OCI-LY1 (cell line): ENCODE measurements around the gene RXYLT1.

Source experiments
- H2AFZ ChIP-seq: fragments of 200-600 bp; sonication (generic), shearing (Covaris generic); 2 replicates; pipeline ENCODE4 v1.6.0; 2014; ENCODE audit warnings: antibody characterized with exemption, mild to moderate bottlenecking, low read length
- H3F3A ChIP-seq: fragments of 200-600 bp; sonication (generic), shearing (Covaris generic); 2 replicates; pipeline ENCODE4 v1.6.0; 2014; ENCODE audit warnings: mild to moderate bottlenecking, antibody characterized with exemption, low read length, moderate library complexity; ENCODE audit not compliant: insufficient read depth
- H3K27ac ChIP-seq: fragments of 200-600 bp; sonication (generic); 2 replicates; pipeline ENCODE4 v1.5.1; 2014; ENCODE audit warnings: low read length, mixed run types, mild to moderate bottlenecking, low read depth; ENCODE audit not compliant: poor library complexity, severe bottlenecking
- H3K27me3 ChIP-seq: fragments of 200-600 bp; sonication (generic); 2 replicates; pipeline ENCODE4 v1.6.0; 2014; ENCODE audit warnings: antibody characterized with exemption, mild to moderate bottlenecking, low read length, moderate library complexity; ENCODE audit not compliant: insufficient read depth
- H3K36me3 ChIP-seq: fragments of 200-600 bp; sonication (generic); 2 replicates; pipeline ENCODE4 v1.6.1; 2014; ENCODE audit warnings: mild to moderate bottlenecking, antibody characterized with exemption, low read length, moderate library complexity, mixed read lengths; ENCODE audit not compliant: insufficient read depth
- H3K4me1 ChIP-seq: fragments of 200-600 bp; sonication (generic); 2 replicates; pipeline ENCODE4 v1.5.1; 2014; ENCODE audit warnings: mild to moderate bottlenecking, low read length, moderate library complexity; ENCODE audit not compliant: insufficient read depth, severe bottlenecking
- H3K4me2 ChIP-seq: fragments of 200-600 bp; sonication (generic), shearing (Covaris generic); 2 replicates; pipeline ENCODE4 v1.6.1; 2014; ENCODE audit warnings: low read length
- H3K4me3 ChIP-seq: fragments of 200-600 bp; sonication (generic); 2 replicates; pipeline ENCODE4 v1.5.1; 2014; ENCODE audit warnings: low read length, low read depth, mild to moderate bottlenecking, mixed read lengths; ENCODE audit not compliant: poor library complexity, severe bottlenecking
- H3K79me2 ChIP-seq: fragments of 200-600 bp; shearing (Covaris generic); 2 replicates; pipeline ENCODE4 v1.6.1; 2016; ENCODE audit warnings: mixed run types, low read length, mixed read lengths; ENCODE audit not compliant: insufficient read depth
- H3K9ac ChIP-seq: fragments of 200-600 bp; sonication (generic), shearing (Covaris generic); 2 replicates; pipeline ENCODE4 v1.6.1; 2014; ENCODE audit warnings: mild to moderate bottlenecking, low read length, mixed read lengths
- H3K9me2 ChIP-seq: fragments of 200-600 bp; sonication (generic), shearing (Covaris generic); 2 replicates; pipeline ENCODE4 v1.6.1; 2014; ENCODE audit warnings: low read depth, mild to moderate bottlenecking, low read length, mixed read lengths
- H3K9me3 ChIP-seq: fragments of 200-600 bp; shearing (Covaris generic); 2 replicates; pipeline ENCODE4 v1.6.1; 2014; ENCODE audit warnings: low read length, mixed read lengths
- H4K20me1 ChIP-seq: fragments of 200-600 bp; sonication (generic), shearing (Covaris generic); 2 replicates; pipeline ENCODE4 v1.6.0; 2016; ENCODE audit warnings: mild to moderate bottlenecking, low read length; ENCODE audit not compliant: insufficient read depth
- EZH2 ChIP-seq: fragments of 200-600 bp; sonication (generic), shearing (Covaris generic); IDR thresholded peaks from 2 replicates; pipeline ENCODE4 v1.8.0; 2017; ENCODE audit warnings: borderline replicate concordance, mixed run types, mild to moderate bottlenecking, antibody characterized with exemption, low read length, moderate library complexity, mixed read lengths
- TF ChIP-seq, protein P1 (sequence below): fragments of 200-600 bp; sonication (generic), shearing (Covaris generic); IDR thresholded peaks from 2 replicates; pipeline ENCODE4 v1.5.1; 2017; ENCODE audit warnings: mild to moderate bottlenecking, antibody characterized with exemption, low read length, moderate library complexity, mixed read lengths

RXYLT1 gene

DNA sequence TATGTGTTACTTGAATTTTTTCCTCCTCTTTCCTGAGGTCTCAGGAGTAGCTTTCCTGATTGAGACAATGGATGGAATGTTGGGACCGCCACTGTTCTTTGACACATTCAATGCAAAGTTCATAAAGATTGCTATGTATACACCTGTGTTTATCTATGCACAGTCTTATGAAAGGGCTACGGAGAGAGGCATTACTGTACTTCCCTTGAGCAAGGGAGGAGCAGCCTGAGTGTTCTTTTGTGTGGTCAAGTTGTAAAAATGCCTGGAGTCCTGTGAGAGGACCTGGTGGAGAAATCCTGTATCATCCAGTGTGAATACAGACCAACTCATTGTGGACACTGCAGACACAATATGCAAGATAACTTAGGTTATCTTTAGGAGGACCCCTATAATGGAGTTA, 66.0 kb downstream of the RXYLT1 start:
- Histone ChIP-seq H3K36me3 (no peaks in the 10 kb centered on the region), H3K4me3 (no peak overlapping the region), H3K9me3 (no peaks in the 10 kb centered on the region), H3K4me2 (no peak overlapping the region), H4K20me1 (no peaks in the 10 kb centered on the region), H3K79me2 (no peaks in the 10 kb centered on the region), H3K27me3 (no peaks in the 10 kb centered on the region), H3K9me2 (no peaks in the 10 kb centered on the region), H3K27ac (no peak overlapping the region), H2AFZ (no peak overlapping the region), H3F3A (no peaks in the 10 kb centered on the region), H3K9ac (no peak overlapping the region), H3K4me1 (peaks cover 13% of the 10 kb centered on the region)
- no peak for TF ChIP-seq EZH2

DNA sequence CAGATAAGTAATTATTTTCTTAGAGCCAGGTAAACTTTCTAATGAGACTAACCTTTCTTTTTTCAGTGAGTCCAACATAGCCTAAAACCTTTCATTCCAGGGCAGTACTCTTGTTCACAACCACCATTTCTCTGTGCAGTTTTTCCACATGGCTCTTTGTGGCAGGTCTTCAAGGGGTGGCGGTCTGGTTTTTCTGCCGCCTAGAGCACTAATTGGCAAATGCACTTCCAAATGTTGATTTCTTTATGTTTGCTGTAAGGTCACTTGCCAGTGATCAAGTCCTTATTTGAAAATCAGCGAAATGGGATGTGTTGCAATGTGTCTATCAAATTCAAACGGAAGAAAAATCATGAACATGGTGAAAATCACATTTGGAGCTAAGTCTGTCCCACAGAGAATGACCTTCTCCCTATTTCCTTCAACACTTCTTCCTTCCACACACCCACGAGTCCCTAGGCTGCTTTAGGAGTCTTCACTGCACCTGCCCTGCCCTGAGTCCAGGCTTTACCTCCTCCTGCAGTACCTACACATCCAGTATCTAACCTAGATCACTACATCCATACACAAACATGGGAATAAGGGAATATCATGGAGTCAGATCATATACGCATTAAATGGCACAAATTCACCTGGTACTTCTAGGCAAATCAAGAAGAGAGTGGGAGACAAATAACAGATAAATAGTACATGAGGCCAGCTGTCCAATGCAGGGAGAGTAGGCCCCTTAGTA, 66.7 kb downstream of the RXYLT1 start:
- Histone ChIP-seq H3K27me3 (no peaks in the 10 kb centered on the region), H3K4me1 (peaks cover 13% of the 10 kb centered on the region), H2AFZ (no peak overlapping the region), H3K9me3 (no peaks in the 10 kb centered on the region), H3K4me2 (no peak overlapping the region), H4K20me1 (no peaks in the 10 kb centered on the region), H3F3A (no peaks in the 10 kb centered on the region), H3K9me2 (no peaks in the 10 kb centered on the region), H3K4me3 (no peak overlapping the region), H3K36me3 (no peaks in the 10 kb centered on the region), H3K27ac (no peak overlapping the region), H3K79me2 (no peaks in the 10 kb centered on the region), H3K9ac (no peak overlapping the region)
- TF ChIP-seq EZH2: no peak
- TF ChIP-seq, protein P1, sequence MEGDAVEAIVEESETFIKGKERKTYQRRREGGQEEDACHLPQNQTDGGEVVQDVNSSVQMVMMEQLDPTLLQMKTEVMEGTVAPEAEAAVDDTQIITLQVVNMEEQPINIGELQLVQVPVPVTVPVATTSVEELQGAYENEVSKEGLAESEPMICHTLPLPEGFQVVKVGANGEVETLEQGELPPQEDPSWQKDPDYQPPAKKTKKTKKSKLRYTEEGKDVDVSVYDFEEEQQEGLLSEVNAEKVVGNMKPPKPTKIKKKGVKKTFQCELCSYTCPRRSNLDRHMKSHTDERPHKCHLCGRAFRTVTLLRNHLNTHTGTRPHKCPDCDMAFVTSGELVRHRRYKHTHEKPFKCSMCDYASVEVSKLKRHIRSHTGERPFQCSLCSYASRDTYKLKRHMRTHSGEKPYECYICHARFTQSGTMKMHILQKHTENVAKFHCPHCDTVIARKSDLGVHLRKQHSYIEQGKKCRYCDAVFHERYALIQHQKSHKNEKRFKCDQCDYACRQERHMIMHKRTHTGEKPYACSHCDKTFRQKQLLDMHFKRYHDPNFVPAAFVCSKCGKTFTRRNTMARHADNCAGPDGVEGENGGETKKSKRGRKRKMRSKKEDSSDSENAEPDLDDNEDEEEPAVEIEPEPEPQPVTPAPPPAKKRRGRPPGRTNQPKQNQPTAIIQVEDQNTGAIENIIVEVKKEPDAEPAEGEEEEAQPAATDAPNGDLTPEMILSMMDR: no peak

DNA sequence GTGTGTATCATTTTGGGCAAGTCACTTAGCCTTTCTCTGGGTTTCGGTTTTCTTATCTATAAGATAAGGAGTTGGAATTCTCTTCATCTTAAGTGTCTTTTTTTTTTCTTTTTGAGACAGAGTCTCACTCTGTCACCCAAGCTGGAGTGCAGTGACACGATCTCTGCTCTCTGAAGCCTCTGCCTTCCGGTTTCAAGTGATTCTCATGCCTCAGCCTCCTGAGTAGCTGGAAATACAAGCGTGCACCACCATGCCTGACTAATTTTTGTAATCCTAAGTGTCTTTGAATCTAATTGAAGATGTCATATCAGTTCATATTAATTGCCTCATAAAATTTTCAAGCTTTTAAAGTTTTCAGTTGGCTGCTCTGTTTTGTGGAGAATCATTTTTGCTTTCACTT, 68.7 kb downstream of the RXYLT1 start:
- Histone ChIP-seq H3K79me2 (no peaks in the 10 kb centered on the region), H3K4me3 (no peak overlapping the region), H3K27ac (no peak overlapping the region), H3K36me3 (no peaks in the 10 kb centered on the region), H3F3A (no peaks in the 10 kb centered on the region), H3K9me2 (no peaks in the 10 kb centered on the region), H3K27me3 (no peaks in the 10 kb centered on the region), H4K20me1 (no peaks in the 10 kb centered on the region), H3K4me2 (no peak overlapping the region), H3K4me1 (peaks cover 10% of the 10 kb centered on the region), H3K9me3 (no peaks in the 10 kb centered on the region), H3K9ac (no peak overlapping the region), H2AFZ (no peak overlapping the region)
- TF ChIP-seq, protein P1: no peak
- TF ChIP-seq EZH2: no peak

DNA sequence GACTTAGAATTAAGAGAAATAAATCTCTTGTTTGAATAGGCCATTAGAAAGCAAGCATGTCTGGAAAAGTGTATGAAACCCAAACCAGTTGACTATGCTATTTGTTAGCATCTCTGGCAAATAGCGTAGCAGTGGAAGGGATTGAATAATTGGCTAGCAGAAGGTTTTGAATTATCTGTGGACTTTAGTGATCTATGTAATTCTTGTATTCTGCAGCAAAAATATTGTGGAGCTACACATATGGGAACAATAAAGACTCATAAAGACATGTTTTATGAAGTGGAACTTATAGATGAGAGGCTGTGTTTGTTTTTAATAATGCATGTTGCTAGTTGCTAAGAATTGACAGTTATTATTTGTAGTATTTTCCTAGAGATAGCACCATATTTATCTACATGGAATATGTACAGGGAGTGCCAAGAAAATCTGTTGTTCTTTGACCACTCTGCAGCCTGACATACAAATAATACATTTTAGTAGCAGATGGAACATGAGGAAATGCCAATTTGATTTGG, 69.5 kb downstream of the RXYLT1 start:
- Histone ChIP-seq H3K4me3 (no peak overlapping the region), H3K4me2 (no peak overlapping the region), H3K27ac (no peak overlapping the region), H3K79me2 (no peaks in the 10 kb centered on the region), H3K4me1 (peaks cover 7% of the 10 kb centered on the region), H3K27me3 (no peaks in the 10 kb centered on the region), H3K9me3 (no peaks in the 10 kb centered on the region), H4K20me1 (no peaks in the 10 kb centered on the region), H3K9me2 (no peaks in the 10 kb centered on the region), H2AFZ (no peak overlapping the region), H3F3A (no peaks in the 10 kb centered on the region), H3K9ac (no peak overlapping the region), H3K36me3 (no peaks in the 10 kb centered on the region)
- TF ChIP-seq, protein P1: no peak
- no peak for TF ChIP-seq EZH2
